HL-60 (cell line): ENCODE data around the gene TMEM132D.

ENCODE experiments used
- POLR2AphosphoS5 ChIP-seq: IDR thresholded peaks from 2 replicates; pipeline ENCODE4 v1.6.1; 2012; ENCODE audit warnings: low read depth
- TF ChIP-seq, protein P1 (sequence below): IDR thresholded peaks from one replicate; pipeline ENCODE4 v1.5.1; 2011; ENCODE audit warnings: low read length, control low read depth, inconsistent platforms; ENCODE audit not compliant: insufficient read depth
- TF ChIP-seq, protein P2 (sequence below): IDR thresholded peaks from 2 replicates; pipeline ENCODE4 v1.6.1; 2012; ENCODE audit warnings: low read depth; ENCODE audit not compliant: insufficient replicate concordance

DNA sequence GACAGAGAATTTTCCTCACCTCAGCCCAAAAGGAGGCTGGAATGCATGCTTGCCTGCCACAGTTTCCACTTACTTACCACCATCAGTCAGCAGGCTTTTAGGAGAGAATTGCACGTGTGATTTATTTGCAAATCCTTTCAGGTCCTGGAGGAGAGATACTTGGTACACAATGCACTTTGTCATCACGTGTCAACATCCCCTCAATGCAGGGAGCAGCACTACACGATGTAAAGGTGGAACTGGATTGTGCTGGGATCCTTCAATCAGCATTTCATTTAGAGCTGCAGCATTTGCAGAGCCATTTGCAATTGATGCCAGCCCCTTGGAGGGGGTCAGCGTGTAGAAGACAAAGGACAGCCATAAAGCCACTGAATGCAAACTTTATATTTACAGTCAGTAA, 832.5 kb downstream of the TMEM132D start:
- TF ChIP-seq, protein P1, sequence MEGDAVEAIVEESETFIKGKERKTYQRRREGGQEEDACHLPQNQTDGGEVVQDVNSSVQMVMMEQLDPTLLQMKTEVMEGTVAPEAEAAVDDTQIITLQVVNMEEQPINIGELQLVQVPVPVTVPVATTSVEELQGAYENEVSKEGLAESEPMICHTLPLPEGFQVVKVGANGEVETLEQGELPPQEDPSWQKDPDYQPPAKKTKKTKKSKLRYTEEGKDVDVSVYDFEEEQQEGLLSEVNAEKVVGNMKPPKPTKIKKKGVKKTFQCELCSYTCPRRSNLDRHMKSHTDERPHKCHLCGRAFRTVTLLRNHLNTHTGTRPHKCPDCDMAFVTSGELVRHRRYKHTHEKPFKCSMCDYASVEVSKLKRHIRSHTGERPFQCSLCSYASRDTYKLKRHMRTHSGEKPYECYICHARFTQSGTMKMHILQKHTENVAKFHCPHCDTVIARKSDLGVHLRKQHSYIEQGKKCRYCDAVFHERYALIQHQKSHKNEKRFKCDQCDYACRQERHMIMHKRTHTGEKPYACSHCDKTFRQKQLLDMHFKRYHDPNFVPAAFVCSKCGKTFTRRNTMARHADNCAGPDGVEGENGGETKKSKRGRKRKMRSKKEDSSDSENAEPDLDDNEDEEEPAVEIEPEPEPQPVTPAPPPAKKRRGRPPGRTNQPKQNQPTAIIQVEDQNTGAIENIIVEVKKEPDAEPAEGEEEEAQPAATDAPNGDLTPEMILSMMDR, result no peak
- TF ChIP-seq, protein P2, sequence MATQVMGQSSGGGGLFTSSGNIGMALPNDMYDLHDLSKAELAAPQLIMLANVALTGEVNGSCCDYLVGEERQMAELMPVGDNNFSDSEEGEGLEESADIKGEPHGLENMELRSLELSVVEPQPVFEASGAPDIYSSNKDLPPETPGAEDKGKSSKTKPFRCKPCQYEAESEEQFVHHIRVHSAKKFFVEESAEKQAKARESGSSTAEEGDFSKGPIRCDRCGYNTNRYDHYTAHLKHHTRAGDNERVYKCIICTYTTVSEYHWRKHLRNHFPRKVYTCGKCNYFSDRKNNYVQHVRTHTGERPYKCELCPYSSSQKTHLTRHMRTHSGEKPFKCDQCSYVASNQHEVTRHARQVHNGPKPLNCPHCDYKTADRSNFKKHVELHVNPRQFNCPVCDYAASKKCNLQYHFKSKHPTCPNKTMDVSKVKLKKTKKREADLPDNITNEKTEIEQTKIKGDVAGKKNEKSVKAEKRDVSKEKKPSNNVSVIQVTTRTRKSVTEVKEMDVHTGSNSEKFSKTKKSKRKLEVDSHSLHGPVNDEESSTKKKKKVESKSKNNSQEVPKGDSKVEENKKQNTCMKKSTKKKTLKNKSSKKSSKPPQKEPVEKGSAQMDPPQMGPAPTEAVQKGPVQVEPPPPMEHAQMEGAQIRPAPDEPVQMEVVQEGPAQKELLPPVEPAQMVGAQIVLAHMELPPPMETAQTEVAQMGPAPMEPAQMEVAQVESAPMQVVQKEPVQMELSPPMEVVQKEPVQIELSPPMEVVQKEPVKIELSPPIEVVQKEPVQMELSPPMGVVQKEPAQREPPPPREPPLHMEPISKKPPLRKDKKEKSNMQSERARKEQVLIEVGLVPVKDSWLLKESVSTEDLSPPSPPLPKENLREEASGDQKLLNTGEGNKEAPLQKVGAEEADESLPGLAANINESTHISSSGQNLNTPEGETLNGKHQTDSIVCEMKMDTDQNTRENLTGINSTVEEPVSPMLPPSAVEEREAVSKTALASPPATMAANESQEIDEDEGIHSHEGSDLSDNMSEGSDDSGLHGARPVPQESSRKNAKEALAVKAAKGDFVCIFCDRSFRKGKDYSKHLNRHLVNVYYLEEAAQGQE, result no peak
- no peak for TF ChIP-seq POLR2AphosphoS5
